ENCODE results near the gene CNKSR3. TPM values are rescaled to one million over a fixed set of nuclear protein-coding genes. Genes with fewer than 3 reads are reported as not detected.
A peak's percentile ranks its signal among the peaks of the same experiment; 100 is the strongest.

Gene CNKSR3
- total and polyA plus RNA-seq, 8 donors, result 10.5 to 33.2 (median 29.8) TPM

- intact Hi-C loops (cut with DNase I), result no loop called here
- Histone ChIP-seq H3K36me3 (peaks cover 0 to 17% of the 10 kb centered on the region in 2 donors), H3K9me3 (no peaks in the 10 kb centered on the region), H3K4me1 (no peaks in the 10 kb centered on the region), H3K27me3 (no peaks in the 10 kb centered on the region), H3K4me3 (no peak overlapping the region), H3K27ac (no peak overlapping the region)
- ATAC-seq (no peak), DNase-seq (no peak)
- TF ChIP-seq CTCF (IDR thresholded peaks at IDR 0.05), result no peak
Observed at GRCh38 chr6:154404791-154405400, 105.6 kb downstream of the CNKSR3 start.

GRCh38 chr6:154403788-154404187 lies 106.7 kb downstream of the CNKSR3 start:
- H3K27me3 ChIP-seq, result no peaks in the 10 kb centered on the region
- H3K4me1 ChIP-seq, result no peaks in the 10 kb centered on the region
- ATAC-seq (peak; percentile 41), DNase-seq (peak in 1 of 4 donors; percentile 36)
- no peak overlapping the region for H3K4me3 ChIP-seq
- H3K27ac ChIP-seq, result no peak overlapping the region
- peaks cover 0 to 17% of the 10 kb centered on the region in 2 donors for H3K36me3 ChIP-seq
- intact Hi-C loops (cut with DNase I), result no loop called here
- TF ChIP-seq CTCF (IDR thresholded peaks at IDR 0.05), result no peak
- no peaks in the 10 kb centered on the region for H3K9me3 ChIP-seq

GRCh38 chr6:154402081-154402780 lies 108.3 kb downstream of the CNKSR3 start:
- Histone ChIP-seq H3K4me1 (no peaks in the 10 kb centered on the region), H3K9me3 (no peaks in the 10 kb centered on the region), H3K4me3 (no peak overlapping the region), H3K36me3 (peaks cover 0 to 17% of the 10 kb centered on the region in 2 donors), H3K27me3 (no peaks in the 10 kb centered on the region), H3K27ac (no peak overlapping the region)
- DNase-seq, result no peak
- intact Hi-C loops (cut with DNase I), result no loop called here
- no peak for TF ChIP-seq CTCF (IDR thresholded peaks at IDR 0.05)
- ATAC-seq, result no peak

GRCh38 chr6:154399097-154399496 lies 111.4 kb downstream of the CNKSR3 start:
- H3K4me3 ChIP-seq, result no peak overlapping the region
- H3K36me3 ChIP-seq, result peaks cover 0 to 10% of the 10 kb centered on the region in 2 donors
- ATAC-seq (no peak), DNase-seq (no peak)
- no peaks in the 10 kb centered on the region for H3K9me3 ChIP-seq
- intact Hi-C loops (cut with DNase I), result no loop called here
- H3K27me3 ChIP-seq, result no peaks in the 10 kb centered on the region
- no peaks in the 10 kb centered on the region for H3K4me1 ChIP-seq
- no peak overlapping the region for H3K27ac ChIP-seq
- no peak for TF ChIP-seq CTCF (IDR thresholded peaks at IDR 0.05)

GRCh38 chr6:154397491-154398195 lies 112.8 kb downstream of the CNKSR3 start:
- TF ChIP-seq CTCF (IDR thresholded peaks at IDR 0.05), result no peak
- no peak for DNase-seq
- Histone ChIP-seq H3K27me3 (no peaks in the 10 kb centered on the region), H3K9me3 (no peaks in the 10 kb centered on the region), H3K36me3 (peaks cover 0 to 10% of the 10 kb centered on the region in 2 donors), H3K4me3 (no peak overlapping the region), H3K27ac (no peak overlapping the region), H3K4me1 (no peaks in the 10 kb centered on the region)
- intact Hi-C loops (cut with DNase I), result no loop called here
- no peak for ATAC-seq
